AG09319 (cell line): ENCODE results near the gene CXCL12.

ENCODE experiments used
- DNase-seq: peaks from one replicate; pipeline ENCODE4 v3.0.0-alpha.2; 2010; ENCODE audit warnings: low read depth; ENCODE audit errors: extremely low read depth
- TF ChIP-seq, protein P1 (sequence below): IDR thresholded peaks from 2 replicates; pipeline ENCODE4 v1.5.1; 2011; ENCODE audit warnings: low read depth, mild to moderate bottlenecking, inconsistent platforms, low read length, moderate library complexity

CXCL12 gene

GRCh38 chr10:44383749-44384600, 922 bp downstream of the CXCL12 start:
- no peak for DNase-seq
- TF ChIP-seq, protein P1, sequence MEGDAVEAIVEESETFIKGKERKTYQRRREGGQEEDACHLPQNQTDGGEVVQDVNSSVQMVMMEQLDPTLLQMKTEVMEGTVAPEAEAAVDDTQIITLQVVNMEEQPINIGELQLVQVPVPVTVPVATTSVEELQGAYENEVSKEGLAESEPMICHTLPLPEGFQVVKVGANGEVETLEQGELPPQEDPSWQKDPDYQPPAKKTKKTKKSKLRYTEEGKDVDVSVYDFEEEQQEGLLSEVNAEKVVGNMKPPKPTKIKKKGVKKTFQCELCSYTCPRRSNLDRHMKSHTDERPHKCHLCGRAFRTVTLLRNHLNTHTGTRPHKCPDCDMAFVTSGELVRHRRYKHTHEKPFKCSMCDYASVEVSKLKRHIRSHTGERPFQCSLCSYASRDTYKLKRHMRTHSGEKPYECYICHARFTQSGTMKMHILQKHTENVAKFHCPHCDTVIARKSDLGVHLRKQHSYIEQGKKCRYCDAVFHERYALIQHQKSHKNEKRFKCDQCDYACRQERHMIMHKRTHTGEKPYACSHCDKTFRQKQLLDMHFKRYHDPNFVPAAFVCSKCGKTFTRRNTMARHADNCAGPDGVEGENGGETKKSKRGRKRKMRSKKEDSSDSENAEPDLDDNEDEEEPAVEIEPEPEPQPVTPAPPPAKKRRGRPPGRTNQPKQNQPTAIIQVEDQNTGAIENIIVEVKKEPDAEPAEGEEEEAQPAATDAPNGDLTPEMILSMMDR = no peak

DNA sequence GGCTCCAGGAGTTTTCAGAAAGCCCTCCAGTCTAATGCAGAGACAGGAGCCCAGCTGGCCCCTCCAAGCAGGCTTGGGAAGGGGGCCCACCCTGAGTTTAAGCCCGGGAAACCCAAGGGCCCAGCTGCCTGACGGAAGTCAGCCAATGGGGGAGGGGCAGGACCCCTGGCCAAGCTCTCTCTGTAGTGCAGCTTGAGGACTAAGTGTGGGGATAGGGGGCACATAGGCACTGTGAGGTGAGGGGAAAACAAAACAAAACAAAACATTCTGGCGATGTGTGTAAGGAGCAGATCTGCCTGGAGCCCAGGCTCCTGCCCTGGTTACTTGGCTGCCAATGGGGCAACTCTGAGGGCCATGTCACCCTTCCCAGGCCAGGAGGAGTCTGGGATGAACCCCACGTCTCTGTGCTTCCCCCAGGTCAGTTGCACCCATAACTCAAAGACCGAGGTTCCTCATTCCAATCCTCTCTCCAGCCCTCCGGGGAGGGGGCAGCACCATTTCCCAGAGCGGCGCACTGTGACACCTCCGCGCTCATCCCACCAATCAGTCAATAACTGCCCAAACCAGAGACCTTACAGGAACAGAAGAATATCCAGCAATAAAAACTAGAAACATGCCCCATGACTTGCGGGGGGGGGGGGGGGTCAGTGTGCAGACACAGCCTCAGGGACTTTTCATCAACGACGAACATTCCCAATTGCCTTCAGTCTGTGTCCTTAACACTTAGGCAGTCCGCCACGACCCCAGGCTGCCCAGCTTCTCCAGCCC, 1.7 kb downstream of the CXCL12 start:
- TF ChIP-seq, protein P1 = no peak
- no peak for DNase-seq

DNA sequence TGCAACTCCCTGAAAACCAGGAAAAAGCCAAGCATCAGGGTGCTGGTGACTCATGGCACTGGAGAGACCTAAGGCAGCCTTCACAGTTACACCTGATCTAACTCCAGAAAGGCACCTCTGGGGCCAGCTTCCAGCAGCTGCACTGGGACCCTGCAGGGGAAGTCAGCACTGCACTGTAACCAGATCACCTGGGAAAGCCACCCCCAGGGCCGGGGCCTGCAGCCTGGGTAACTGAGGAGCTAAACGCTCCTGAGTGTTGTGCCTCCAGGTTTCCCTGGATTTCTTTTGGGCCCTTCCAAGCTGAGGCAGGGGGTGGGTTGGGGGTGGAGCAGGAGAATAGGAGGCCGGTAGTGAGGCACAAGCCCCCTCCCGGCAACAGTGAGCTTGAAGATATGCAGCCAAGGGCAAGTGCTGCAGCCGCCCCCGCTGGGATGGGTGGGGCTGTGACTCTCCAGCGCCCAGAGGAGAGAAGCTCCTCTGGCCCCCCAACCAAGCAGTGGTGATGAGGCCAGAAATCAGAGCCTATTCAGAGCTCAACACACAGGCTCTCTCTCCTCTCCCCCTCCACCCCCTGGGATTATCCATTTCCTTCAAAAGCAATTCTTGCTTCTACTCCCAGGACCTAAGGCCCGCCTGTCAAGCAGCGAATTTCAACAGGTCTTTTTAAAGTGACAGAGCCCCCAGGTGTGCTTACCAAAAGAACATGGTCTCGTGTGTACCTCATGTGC, 2.6 kb downstream of the CXCL12 start:
- TF ChIP-seq, protein P1 = no peak
- no peak for DNase-seq

DNA sequence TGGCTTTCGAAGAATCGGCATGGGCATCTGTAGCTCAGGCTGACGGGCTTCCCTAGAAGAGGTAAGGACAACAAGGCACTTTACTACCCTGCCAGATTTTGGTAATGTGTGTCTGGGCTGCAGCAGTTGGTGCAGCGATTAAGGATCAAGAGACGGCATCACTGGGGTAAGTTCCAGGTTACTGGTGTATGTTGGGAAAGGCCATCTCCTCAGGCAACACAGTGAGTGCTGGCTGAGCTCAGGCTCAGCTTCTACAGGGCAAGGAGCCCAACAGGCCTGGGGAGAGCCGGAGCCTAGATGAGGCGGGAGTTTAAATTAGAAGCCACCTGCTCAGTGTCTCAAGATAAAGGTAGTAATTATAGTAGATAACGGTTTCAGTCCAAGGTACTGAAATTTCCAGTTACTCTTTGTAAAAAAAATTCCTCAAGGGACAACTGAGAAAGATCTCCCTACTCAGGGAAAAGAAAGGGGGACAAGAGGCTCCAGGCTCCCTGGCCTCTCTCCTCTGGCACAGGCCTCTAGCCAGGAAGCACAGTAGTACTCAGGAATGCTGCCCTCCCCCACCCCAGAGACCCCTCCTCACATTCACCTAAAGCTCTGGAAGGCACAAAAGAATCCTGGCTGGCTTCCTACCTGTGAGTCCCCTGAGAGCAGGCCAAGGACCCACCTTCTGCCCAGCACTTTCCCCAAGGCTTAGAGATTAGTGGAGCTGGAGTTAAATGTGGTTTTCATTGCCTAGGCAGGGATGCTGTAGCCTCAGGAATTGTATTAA, 3.9 kb downstream of the CXCL12 start:
- no peak for DNase-seq
- TF ChIP-seq, protein P1 = no peak

- DNase-seq = no peak
- TF ChIP-seq, protein P1 = no peak
These were observed 5.0 kb downstream of the CXCL12 start for GRCh38 chr10:44379907-44380306.

DNA sequence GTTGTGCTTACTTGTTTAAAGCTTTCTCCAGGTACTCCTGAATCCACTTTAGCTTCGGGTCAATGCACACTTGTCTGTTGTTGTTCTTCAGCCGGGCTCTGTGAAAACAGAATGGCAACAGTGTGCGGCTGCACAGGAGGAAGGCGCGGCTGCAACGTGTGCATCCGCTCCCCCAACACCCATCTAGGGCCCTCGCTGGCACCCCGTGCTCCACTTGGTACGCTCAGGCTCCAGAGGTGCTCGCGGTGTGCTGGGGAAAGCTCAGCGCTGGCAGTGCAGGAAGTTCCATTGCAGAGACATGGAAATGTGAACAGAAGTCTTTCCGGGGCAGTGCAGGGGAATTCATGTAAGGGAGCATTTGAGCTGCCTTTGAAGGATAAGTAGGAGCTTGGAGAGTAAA, 6.3 kb downstream of the CXCL12 start:
- DNase-seq = no peak

More for the DNA sequence above, 6.3 kb downstream of the CXCL12 start:
- TF ChIP-seq, protein P1 = no peak
